Thoracic aorta (tissue), 2 donors: ENCODE data around the gene POLR2L. TPM values are rescaled to one million over a fixed set of nuclear protein-coding genes. Genes with fewer than 3 reads are reported as not detected.

Experiments
- ATAC-seq: fragments of 150-250 bp; one replicate; pipeline ENCODE4 v1.8.0; 2017; ENCODE audit warnings: low read depth; ENCODE audit not compliant: insufficient number of reproducible peaks, low FRiP score
- DNase-seq: peaks from one replicate; pipeline ENCODE4 v3.0.0-alpha.2; 2020; ENCODE audit warnings: low spot score
- H3K27ac ChIP-seq, 2 donors: fragments of 200-600 bp; sonication (generic); 1 replicate in 1 of 2; 2 replicates in 1 of 2; pipeline ENCODE4 v1.5.1; 2016; ENCODE audit warnings: mild to moderate bottlenecking in 2 of 2, moderate library complexity in 2 of 2
- H3K27me3 ChIP-seq: fragments of 200-600 bp; sonication (generic); replicated peaks from 2 replicates; pipeline ENCODE4 v1.6.0; 2016; ENCODE audit warnings: mild to moderate bottlenecking; ENCODE audit not compliant: insufficient read depth
- H3K36me3 ChIP-seq: fragments of 200-600 bp; sonication (generic); one replicate; pipeline ENCODE4 v1.5.1; 2016
- H3K4me1 ChIP-seq, 2 donors: fragments of 200-600 bp; sonication (generic); 1 replicate in 1 of 2; 2 replicates in 1 of 2; pipeline versions ENCODE4 v1.5.1 to v1.6.0; 2016; ENCODE audit warnings: low read depth in 2 of 2, mild to moderate bottlenecking in 1 of 2; ENCODE audit not compliant: control insufficient read depth in 1 of 2
- H3K4me3 ChIP-seq: fragments of 200-600 bp; sonication (generic); 2 replicates; pipeline ENCODE4 v1.5.1; 2016; ENCODE audit warnings: mild to moderate bottlenecking
- H3K9me3 ChIP-seq: fragments of 200-600 bp; sonication (generic); 2 replicates; pipeline ENCODE4 v1.5.1; 2016
- CTCF ChIP-seq: fragments of 200-600 bp; sonication (generic); IDR thresholded peaks from one replicate; pipeline ENCODE4 v1.5.1; 2019; ENCODE audit warnings: antibody characterized with exemption
- total RNA-seq, 2 donors: library from RNA; depleted of rRNA; stranded (reverse); fragments of >200 nt; gene quantifications; one replicate each; pipeline versions ENCODE4 v1.1.0 to v1.2.3, GENCODE V29; 2016

Gene POLR2L
- total RNA-seq, 2 donors from 2014 or later, result 20.8 to 63.0 TPM

DNA sequence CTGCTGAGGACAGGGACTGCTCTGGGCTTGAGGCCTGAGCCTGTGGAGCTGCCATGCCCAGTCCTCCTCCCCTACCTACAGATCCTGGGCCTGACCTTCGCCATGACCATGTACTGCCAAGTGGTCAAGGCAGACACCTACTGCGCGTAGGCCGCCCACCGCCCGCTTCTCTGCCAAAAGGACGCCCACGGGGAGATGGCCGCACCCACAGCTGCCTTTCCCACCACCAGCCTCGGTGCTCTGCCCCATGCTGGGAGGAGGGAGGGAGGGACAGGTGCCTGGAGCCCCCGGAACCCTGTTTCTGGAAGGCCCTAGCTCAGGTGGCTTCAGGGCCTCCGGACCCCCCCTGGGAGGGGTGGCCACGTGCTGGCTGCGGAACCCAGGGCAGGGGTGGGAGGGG, 24.2 kb upstream of the POLR2L start:
- Histone ChIP-seq H3K4me1 (no peaks in the 10 kb centered on the region), H3K36me3 (peaks cover 6% of the 10 kb centered on the region), H3K9me3 (no peaks in the 10 kb centered on the region), H3K27me3 (no peaks in the 10 kb centered on the region), H3K4me3 (no peak overlapping the region), H3K27ac (no peak overlapping the region)
- no peak for TF ChIP-seq CTCF
- ATAC-seq (no peak), DNase-seq (no peak)

DNA sequence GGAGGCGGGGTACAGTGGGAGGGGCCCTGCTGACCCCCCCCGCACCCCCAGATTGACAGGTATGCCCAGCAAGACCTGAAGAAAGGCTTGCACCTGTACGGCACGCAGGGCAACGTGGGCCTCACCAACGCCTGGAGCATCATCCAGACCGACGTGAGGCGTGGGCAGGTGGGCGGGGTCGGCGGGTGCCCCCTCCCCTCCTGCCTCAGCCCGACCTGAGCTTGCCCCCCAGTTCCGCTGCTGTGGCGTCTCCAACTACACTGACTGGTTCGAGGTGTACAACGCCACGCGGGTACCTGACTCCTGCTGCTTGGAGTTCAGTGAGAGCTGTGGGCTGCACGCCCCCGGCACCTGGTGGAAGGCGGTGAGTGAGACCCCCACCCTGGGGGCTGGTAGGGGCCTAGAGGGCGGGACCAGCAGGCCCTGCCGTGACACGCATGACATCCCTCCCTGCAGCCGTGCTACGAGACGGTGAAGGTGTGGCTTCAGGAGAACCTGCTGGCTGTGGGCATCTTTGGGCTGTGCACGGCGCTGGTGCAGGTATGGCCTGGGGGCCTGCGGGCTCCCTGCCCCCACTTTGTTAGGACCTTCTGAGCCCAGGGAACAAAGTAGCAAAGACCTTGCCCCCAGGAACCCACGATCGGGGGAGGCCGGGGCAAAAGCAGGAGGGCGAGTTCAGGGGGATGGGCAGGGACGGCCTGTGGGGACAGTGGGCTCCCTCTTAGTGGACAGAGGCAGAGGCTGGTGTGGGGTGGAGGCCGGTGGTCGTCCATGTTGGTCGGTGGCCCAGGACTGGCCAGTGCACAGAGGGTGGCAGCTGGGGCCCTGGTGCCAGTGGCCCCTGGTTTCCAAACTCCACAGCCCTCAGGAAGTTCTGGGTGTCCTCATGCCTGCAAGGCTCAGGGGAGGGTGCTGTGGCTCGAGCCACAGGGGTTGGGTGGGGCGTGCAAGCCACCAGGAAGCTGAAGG, 23.4 kb upstream of the POLR2L start:
- ATAC-seq, result no peak
- peaks cover 6% of the 10 kb centered on the region for H3K36me3 ChIP-seq

GRCh38 chr11:864898-865297, 22.6 kb upstream of the POLR2L start:
- Histone ChIP-seq H3K9me3 (no peaks in the 10 kb centered on the region), H3K4me1 (peaks cover 0 to 1% of the 10 kb centered on the region in 2 donors), H3K4me3 (no peak overlapping the region), H3K36me3 (peaks cover 6% of the 10 kb centered on the region), H3K27ac (no peak overlapping the region), H3K27me3 (no peaks in the 10 kb centered on the region)
- ATAC-seq (no peak), DNase-seq (no peak)
- TF ChIP-seq CTCF, result no peak

More for the DNA sequence above, 23.4 kb upstream of the POLR2L start:
- Histone ChIP-seq H3K9me3 (no peaks in the 10 kb centered on the region), H3K27me3 (no peaks in the 10 kb centered on the region), H3K4me3 (no peak overlapping the region), H3K4me1 (no peaks in the 10 kb centered on the region), H3K27ac (no peak overlapping the region)
- TF ChIP-seq CTCF, result no peak
- DNase-seq, result no peak

GRCh38 chr11:863910-864827, 21.8 kb upstream of the POLR2L start:
- Histone ChIP-seq H3K9me3 (no peaks in the 10 kb centered on the region), H3K4me3 (no peak overlapping the region), H3K27ac (no peak overlapping the region), H3K36me3 (peaks cover 6% of the 10 kb centered on the region), H3K4me1 (peaks cover 0 to 7% of the 10 kb centered on the region in 2 donors), H3K27me3 (no peaks in the 10 kb centered on the region)
- ATAC-seq (no peak), DNase-seq (no peak)
- TF ChIP-seq CTCF, result no peak
